ENCODE data around the gene CDK8. TPM values are rescaled to one million over a fixed set of nuclear protein-coding genes. Genes with fewer than 3 reads are reported as not detected.
A peak's percentile ranks its signal among the peaks of the same experiment; 100 is the strongest.

CDK8 gene
- polyA plus RNA-seq (ENCODE audit: insufficient read length in 4 of 4): 10 to 100 TPM; 19.3 to 24.6 (median 23.0) TPM

GRCh38 chr13:26253787-26254582 is at the start of gene CDK8:
Gene CDK8, plus strand, starts transcription at chr13:26254129. Its CDS starts 513 bp downstream, at chr13:26254642.
- DNase-seq (ENCODE audit: low read depth in 4 of 4, low spot score in 2 of 4): peak; percentile 86 to 94 (median 92)

- DNase-seq (ENCODE audit: low read depth in 4 of 4, low spot score in 2 of 4): no peak
These were observed 45.6 kb upstream of the CDK8 start for GRCh38 chr13:26208287-26208686.

- no peak for DNase-seq (ENCODE audit: low read depth in 4 of 4, low spot score in 2 of 4)
These were observed 40.6 kb upstream of the CDK8 start for GRCh38 chr13:26213345-26213744.

- no peak for DNase-seq (ENCODE audit: low read depth in 4 of 4, low spot score in 2 of 4)
These were observed 39.9 kb upstream of the CDK8 start for GRCh38 chr13:26213982-26214381.

GRCh38 chr13:26216042-26216441 is 37.9 kb upstream of the CDK8 start:
- no peak for DNase-seq (ENCODE audit: low read depth in 4 of 4, low spot score in 2 of 4)

- DNase-seq (ENCODE audit: low read depth in 4 of 4, low spot score in 2 of 4): no peak
These were observed 34.2 kb upstream of the CDK8 start for GRCh38 chr13:26219726-26220125.

- no peak for DNase-seq (ENCODE audit: low read depth in 4 of 4, low spot score in 2 of 4)
These were observed 33.4 kb upstream of the CDK8 start for GRCh38 chr13:26220575-26220974.

GRCh38 chr13:26221399-26221720 is 32.6 kb upstream of the CDK8 start:
- peak in 1 of 4 donors; percentile 10 for DNase-seq (ENCODE audit: low read depth in 4 of 4, low spot score in 2 of 4)

- DNase-seq (ENCODE audit: low read depth in 4 of 4, low spot score in 2 of 4): peak; percentile 91 to 98 (median 94)
These were observed 32.0 kb upstream of the CDK8 start, which contains the start of gene RNF6 for GRCh38 chr13:26221721-26222519. Gene RNF6, minus strand, starts transcription at chr13:26222314. Its CDS starts 2,665 bp downstream, at chr13:26219649.

GRCh38 chr13:26222520-26223046 is 31.3 kb upstream of the CDK8 start:
- DNase-seq (ENCODE audit: low read depth in 4 of 4, low spot score in 2 of 4): peak in 1 of 4 donors; percentile 60

- DNase-seq (ENCODE audit: low read depth in 4 of 4, low spot score in 2 of 4): no peak
These were observed 27.9 kb upstream of the CDK8 start for GRCh38 chr13:26225896-26226617.

GRCh38 chr13:26227166-26227971 is 26.6 kb upstream of the CDK8 start:
- DNase-seq (ENCODE audit: low read depth in 4 of 4, low spot score in 2 of 4): no peak

GRCh38 chr13:26228096-26228495 is 25.8 kb upstream of the CDK8 start:
- DNase-seq (ENCODE audit: low read depth in 4 of 4, low spot score in 2 of 4): no peak

- no peak for DNase-seq (ENCODE audit: low read depth in 4 of 4, low spot score in 2 of 4)
These were observed 24.8 kb upstream of the CDK8 start for GRCh38 chr13:26229080-26229615.

- no peak for DNase-seq (ENCODE audit: low read depth in 4 of 4, low spot score in 2 of 4)
These were observed 23.2 kb upstream of the CDK8 start for GRCh38 chr13:26230703-26231102.

- no peak for DNase-seq (ENCODE audit: low read depth in 4 of 4, low spot score in 2 of 4)
These were observed 17.6 kb upstream of the CDK8 start for GRCh38 chr13:26236296-26236695.

- no peak for DNase-seq (ENCODE audit: low read depth in 4 of 4, low spot score in 2 of 4)
These were observed 7.8 kb upstream of the CDK8 start for GRCh38 chr13:26246154-26246553.

- DNase-seq (ENCODE audit: low read depth in 4 of 4, low spot score in 2 of 4): no peak
These were observed 6.9 kb upstream of the CDK8 start for GRCh38 chr13:26247011-26247410.

- no peak for DNase-seq (ENCODE audit: low read depth in 4 of 4, low spot score in 2 of 4)
These were observed 6.3 kb upstream of the CDK8 start for GRCh38 chr13:26247608-26248007.

GRCh38 chr13:26249551-26249950 is 4.4 kb upstream of the CDK8 start:
- no peak for DNase-seq (ENCODE audit: low read depth in 4 of 4, low spot score in 2 of 4)

Data from left renal cortex interstitium (tissue), 4 donors.